NK-92 treated with Interleukin-12 subunit alpha and Interleukin-12 subunit beta, amount 100 ng/mL, for 24 hours (cell line): ENCODE results near the gene VWA8.
"Not testable (repeated sequence)": the region's sequence is repeated elsewhere in the genome, so short reads cannot be mapped to it uniquely, and the experiment has no call there.

Source experiments
- DNase-seq: peaks from one replicate; lab custom pipeline; 2025; lab: John Stamatoyannopoulos, UW

The VWA8 gene

DNA sequence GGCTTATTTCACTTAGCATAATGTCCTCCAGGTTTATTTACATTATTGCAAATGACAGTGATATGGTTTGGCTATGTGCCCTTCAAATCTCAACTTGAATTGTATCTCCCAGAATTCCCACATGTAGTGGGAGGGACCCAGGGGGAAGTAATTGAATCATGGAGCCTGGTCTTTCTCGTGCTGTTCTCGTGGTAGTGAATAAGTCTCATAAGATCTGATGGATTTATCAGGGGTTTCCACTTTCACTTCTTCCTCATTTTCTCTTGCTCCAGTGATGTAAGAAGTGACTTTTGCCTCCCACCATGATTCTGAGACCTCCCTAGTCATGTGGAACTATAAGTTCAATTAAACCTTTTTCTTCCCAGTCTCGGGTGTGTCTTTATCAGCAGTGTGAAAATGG lies 109.6 kb downstream of the VWA8 start:
- DNase-seq: no peak

DNA sequence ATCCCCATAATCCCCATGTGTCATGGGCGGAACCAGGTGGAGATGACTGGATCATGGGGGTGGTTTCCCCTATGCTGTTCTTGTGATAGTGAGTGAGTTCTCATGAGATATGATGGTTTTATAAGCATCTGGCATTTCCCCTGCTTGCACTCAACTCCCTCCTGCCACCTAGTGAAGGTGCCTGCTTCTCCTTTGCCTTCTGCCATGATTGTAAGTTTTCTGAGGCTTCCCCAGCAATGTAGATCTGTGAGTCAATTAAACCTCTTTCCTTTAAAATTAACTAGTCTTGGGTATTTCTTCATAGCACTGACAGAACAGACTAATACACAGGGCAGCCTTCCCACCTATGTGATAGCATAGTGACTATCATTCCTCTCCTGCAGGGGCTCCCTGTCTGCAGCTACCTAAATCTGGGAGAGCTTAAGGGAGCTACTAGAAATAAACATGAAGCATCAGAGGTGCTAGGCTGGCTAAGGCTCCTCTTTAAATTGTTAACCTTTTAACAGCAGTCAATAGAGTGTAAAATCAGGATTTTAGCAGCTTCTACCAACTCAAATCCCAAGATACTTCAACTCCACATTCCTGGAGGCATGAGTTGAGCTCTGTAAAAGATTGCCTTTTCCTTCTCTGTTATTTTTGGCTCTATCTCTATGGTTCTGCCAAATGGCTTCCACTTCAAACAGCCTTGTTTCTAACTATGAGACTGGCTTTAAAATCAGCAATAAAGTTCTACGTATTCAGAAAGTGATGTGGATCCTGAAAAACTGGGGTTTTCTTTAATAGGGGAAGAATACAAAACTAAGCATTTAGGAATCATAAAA lies 112.3 kb downstream of the VWA8 start:
- DNase-seq: no peak

DNA sequence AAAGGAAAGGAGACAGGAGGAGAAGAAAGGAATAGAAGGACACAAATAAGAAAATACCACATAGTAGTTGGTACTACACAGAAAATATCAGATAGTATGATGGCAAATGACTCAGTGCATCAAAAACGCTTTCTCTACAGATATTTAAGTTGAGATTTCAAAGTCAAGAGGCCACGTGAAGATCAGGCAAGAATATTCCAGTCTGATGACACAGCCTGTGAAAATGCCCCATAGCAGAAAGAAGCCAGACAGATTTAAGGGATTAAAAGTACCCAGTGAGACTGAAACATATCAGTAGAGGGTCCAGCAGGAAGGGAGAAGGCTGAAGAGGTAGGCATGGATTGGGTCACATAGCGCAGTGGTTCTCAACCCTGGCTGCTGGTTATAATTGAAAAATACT lies 113.7 kb downstream of the VWA8 start:
- no peak for DNase-seq

DNA sequence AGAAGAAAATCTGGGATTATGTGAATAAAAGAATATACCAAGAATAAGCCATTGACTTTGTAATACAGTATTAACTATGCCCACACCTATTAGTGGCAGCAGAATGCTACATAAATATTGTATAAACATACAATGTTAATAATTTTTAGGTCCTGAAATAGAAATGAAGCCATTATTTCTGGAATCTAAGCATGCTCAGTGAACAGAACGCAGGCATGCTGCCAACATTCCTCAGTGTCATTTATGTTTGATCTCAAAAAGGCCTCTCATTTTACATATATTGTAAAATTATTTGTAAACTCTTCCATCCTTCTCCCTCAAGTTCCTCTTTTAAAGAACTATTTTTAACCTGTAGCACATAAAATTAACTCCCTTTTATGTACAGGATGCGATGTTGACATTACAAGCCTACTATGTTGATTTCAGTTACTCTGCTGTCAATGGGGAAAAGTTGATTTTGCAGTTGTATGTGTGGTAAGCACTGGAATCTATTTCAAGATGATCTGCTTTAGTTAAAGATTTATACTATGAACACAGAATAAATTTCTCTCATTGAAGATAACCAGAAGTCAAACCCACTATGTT lies 118.8 kb downstream of the VWA8 start:
- no peak for DNase-seq

DNA sequence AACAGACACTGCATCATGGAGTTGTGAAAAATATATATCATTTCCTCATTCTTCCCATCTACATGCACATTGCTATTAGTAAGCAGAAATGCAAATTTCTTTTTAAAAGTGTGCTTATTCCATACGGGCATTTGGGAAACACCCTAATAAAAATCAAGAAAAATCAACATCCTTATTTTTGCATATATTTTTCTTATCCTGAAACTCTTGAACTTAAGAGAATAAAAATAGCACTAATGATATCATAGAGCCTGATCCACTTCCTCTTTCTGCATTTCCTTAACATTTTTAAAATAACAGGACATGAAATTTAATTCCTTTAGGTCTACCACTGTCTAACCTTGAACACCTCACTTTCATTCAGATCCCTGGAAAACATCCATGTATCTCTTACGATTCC lies 123.3 kb downstream of the VWA8 start:
- DNase-seq: no peak

DNA sequence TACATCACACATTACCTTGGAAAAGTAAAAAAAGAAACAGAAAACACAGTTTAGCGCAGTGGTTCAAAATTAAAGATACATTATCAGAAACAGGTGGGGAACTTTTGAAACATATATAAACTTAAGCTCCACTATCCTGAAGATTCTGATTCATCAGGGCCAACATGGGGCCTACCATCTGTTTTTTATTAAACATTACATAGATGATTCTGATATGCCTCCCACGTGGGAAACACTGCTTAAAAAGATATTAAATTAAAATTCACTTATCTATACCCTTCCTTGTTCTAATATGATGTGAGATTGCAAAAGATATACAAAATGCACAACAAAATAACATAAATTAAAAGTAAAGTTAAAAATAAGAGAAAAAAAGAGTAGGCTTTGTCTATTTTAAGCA lies 125.0 kb downstream of the VWA8 start:
- no peak for DNase-seq

DNA sequence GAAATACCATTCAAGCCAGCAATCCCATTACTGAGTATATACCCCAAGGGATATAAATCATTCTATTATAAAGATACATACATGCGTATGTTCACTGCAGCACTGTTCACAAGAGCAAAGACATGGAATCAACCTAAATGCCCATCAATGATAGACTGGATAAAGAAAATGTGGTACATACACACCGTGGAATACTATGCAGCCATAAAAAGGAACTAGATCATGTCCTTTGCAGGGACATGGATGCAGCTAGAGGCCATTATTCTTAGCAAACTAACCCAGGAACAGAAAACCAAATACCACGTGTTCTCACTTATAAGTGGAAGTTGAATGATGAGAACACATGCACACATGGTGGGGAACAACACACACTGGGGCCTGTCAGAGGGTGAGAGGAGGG lies 126.2 kb downstream of the VWA8 start:
- not testable (repeated sequence) for DNase-seq

DNA sequence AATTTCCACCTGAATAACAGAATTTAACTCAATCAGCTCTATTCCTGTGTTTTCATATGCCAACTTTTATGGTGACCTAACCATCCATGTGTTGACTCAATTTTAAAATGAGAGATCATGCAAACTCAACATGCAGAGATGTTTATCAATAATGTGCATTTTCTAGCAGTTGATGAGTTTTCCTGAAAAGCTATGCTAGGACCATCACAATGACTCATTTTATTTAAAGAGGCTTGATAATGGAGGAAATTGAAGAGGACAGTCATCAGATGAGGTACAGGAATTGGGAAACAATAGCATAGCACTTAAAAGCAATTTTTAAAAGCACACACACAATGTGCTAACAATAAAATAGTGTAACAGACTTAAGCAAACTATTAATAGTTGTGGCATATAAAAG lies 127.1 kb downstream of the VWA8 start:
- DNase-seq: no peak

DNA sequence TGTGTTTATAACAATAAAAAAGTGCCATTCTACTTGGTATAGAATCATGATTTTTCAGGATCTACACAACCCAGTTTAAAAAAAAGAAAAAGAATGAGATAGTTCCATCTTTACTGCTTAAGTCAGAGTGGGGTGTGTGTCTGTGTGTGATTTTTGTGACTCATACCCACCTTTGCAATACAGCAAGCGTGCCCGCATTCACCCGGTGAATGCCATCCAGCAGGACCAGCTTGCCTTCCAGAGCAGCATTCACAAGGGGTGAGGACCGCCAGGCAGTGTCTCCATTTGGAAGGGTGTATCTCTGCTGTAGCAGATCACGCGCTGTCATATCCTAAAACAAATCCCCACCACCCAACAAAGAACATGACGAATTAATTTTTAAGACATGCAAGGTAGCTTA lies 127.7 kb downstream of the VWA8 start:
- no peak for DNase-seq

DNA sequence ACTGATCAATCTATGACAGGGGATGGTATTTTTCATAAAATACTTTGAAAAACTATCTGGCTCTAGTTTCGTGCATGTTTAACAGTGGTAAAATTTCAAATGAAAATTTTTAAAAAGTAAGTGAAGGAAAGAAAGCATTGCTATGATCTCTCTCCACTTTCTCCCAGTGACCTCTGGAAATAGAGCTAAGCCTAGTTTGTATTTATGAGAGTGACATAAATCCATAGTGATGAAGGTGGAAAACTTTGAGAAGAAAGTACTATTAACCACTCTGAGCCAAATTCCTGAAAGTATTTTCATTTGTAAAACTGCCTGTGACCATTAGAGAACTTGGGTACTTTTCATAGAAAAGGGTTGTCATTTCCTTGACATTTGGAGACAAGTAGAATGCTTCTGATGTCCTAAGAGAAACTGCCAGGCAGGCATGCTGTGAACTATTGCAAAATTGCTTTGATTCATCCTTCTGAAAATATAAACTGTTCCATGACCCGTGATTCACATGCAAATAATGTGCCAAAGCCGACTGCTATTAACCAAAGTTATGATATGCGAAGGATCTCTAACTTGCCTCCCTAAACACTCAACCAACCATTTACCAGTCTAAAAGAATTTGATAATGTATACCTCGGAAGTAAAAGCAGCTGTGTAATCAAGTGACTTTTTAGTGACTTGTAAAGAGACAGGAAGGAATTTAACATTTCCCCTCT lies 133.2 kb downstream of the VWA8 start:
- no peak for DNase-seq

DNA sequence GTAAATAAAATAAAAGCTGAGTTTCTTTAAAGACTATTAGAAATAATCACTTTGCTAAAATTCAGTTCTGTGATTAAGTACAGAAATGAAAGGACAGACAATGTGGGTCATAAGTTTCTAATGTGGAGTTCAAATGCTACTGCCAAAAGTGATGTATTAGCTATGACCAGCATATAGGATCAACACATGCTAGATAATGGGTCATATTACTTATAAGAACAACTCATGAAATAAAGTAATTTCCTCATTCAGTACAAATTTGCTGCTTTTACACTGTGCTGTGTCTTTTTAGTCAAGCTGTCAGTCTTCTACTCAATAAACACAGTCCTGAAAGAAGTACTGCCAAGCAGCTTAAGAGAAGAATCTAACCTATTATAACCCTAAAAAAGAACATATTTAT lies 135.2 kb downstream of the VWA8 start:
- no peak for DNase-seq

DNA sequence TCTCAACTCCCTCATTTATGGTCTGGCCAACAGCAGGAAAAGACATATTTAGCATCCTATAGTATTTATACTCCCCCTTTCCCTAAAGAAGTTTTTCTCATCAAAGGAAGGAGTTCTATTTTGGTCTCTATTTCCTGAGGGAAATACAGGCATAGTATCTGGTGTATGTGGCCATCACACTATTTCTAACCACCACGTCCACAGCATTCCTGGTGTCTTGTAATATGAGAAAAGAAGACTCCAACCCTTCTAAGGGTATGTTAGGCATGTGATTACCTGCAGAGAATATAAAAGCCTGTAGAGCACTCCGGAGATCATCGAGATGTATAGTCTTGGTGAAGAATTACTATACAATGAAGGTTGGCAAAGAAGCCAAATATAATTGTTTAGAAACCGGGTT lies 137.4 kb downstream of the VWA8 start:
- no peak for DNase-seq

DNA sequence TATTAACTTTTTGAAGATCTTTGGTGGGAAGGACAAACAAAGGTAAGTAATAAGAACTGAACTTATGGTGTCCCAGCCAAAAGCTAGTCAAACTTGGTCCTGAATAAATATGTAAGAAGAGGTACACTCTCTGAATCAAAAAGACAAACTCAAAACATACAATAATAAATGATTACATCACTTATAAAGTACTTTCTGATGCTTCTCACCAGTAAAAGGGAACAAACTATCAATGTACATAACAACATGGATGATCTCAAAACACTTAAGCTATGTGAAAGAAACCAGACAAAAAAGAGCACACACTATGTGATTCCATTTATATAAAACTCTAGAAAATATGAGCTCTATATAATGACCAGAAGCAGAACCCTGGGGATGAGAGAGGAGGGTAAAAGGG lies 138.3 kb downstream of the VWA8 start:
- DNase-seq: no peak

DNA sequence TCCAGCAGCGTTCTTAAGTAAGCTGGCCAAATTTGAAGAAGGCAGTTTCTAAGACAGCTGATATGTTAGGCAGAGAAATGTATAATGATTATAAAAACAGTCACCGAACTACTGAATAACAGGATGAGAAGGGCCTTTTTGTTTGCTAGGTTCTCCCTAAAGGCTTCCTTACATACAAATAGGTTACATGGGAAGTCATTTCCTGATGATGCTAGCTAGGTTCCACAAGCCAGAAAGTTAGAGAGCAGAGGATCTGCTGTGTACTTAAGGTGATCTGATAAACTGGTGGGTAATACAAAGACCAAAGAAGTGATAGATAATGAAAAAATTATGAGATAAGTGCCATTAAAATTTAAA lies 139.7 kb downstream of the VWA8 start:
- no peak for DNase-seq

DNA sequence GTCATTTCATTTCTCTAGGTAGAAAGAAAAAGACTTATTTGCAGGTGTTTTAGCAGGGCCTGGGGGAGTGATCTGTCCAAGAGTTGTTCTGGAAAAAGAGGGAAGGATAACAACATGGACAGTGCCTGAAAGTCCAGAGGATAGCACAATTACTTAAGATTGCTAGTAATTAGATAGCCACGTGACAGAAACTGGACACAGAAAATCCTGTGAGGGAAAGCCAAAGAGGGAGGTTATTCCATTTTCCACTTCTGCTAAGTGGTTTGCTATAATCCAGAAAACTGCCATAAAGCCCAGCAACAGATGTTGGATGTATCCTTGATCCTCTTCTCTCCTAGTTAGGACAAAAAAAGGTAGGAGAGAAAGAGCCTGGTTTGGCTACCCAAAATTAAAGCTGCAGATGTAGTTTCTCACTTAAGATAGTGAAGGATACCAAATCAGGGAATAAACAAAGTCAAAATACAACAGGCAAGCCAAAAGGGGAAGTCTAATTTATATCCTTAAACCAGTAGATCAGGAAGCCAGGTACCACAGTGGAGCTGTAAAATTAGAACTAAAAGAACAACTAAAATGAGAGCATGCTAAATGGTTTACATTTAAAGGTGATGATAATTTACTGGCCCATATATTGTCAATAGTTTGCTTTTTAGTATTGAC lies 140.2 kb downstream of the VWA8 start:
- no peak for DNase-seq

DNA sequence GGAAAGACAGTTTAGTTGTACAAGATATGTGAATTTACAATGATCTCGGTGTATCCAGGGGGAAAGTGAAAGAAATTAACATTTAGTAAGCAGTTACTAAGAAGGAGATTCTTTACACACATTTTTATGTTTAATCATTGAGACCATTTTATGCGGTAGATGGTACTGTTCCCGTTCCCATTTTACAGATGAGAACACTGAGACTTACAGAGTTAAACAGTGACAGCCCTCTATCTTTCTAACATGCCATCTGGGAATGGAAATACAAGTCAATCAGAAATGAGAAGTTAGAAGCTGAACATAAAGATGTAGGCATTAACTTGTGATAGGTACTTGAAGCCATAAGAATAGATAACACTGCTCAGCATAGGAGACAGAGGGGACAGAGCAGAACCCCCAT lies 144.9 kb downstream of the VWA8 start:
- no peak for DNase-seq

DNA sequence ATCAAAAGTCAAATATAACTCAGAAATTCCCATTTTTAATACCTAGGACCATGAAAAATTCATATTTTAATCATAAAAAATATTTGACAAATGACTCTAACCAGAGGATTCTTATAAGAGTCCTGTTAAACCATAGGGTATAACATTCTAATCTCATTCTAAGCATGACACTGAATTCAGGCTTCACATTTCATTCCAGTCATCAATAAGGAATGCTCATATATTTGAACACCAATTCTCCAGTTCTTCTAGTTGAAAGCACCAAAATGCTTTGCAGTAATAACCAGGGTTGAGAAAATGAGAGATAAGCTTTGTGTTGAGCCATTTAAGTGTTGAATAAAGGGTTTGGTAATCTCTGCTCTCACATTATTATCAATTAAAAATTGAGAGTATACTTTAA lies 147.5 kb downstream of the VWA8 start:
- DNase-seq: no peak

DNA sequence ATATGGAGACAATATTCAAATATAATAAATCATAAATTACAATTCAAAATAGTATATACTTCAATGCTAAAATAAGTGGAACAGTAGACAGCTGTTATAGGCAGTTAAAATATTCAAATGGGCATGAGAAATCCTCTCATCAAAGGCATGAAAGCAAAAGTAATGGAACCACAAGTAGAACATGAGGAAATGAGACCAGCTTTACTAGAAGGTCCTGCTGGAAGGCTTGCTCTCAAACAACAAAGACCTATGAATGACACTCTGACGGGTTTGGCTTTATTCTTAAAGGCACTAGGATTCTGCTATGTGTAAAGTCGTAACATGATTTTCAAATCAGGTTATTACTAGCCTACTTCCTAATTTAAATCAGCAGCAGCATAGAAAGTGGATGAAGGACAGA lies 148.1 kb downstream of the VWA8 start:
- no peak for DNase-seq

DNA sequence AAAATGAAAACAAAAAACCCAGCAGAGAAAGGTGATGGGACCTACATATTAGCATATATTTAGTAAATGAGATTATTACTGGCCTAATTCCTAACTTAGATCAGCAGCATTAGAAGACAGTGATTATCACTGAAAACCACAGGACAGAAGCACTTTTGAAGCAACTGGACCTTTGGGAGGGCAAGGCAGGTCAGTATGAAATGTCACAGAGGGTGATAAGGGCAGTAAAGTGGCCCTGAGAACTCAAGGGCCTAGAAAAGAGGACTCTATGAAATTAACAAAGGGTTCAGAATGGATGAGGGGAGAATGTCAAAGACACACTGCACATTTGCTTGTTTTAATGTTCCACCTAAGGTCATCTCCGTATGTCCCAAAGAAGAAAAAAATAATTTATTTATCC lies 148.7 kb downstream of the VWA8 start:
- DNase-seq: no peak

DNA sequence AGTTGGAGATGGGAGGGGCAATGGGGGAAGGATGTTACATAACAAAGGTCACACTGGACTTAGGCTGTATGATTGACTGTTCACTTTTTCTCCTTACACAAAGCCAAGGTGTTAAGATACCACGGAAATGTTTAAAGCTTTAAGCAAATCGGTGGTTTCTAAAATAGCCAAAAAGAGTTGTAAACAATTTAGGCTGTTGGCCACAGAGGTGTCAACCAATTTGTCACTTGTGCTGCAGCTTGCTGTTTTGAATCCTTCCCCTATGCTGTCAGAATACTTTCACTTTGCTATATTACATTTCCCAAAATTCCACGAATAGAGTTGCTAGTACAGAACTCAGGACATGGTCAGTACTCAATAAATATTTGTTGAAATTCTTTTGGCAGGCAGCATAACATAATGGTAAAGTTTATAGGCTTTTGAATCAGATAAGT lies 149.3 kb downstream of the VWA8 start:
- DNase-seq: peak; percentile 16

DNA sequence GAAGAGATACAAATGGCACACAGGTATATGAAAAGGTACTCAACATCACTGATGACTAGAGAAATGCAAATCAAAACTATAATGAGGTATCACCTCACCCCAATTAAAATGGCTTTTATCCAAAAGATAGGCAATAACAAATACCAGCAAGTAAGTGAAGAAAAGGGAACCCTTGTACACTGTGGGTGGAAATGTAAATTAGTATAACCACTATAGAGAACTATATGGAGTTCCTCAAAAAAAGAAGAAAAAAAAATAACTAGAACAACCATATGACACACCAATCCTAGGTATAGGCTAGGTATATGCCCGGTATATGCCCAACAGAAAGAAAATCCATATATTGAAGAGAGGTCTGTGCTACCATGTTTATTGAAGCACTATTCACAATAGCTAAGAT lies 150.9 kb downstream of the VWA8 start:
- no peak for DNase-seq

DNA sequence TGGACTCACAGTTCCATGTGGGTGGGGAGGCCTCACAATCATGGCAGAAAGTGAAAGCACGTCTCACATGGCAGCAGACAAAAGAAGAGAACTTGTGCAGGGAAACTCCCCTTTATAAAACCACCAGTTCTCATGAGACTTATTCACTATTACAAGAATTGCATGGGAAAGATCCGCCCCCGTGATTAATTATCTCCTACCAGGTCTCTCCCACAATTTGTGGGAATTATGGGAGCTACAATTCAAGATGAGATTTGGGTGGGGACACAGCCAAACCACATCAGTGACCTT lies 157.5 kb downstream of the VWA8 start:
- DNase-seq: not testable (repeated sequence)
